Fibroblast of lung (primary cell): ENCODE measurements around the gene PDC. TPM values are rescaled to one million over a fixed set of nuclear protein-coding genes. Genes with fewer than 3 reads are reported as not detected.
A peak's percentile ranks its signal among the peaks of the same experiment; 100 is the strongest.

ENCODE experiments used
- DNase-seq, 2 donors: peaks; one replicate each; pipeline versions ENCODE4 v3.0.0 to v3.0.0-alpha.2; 2010; ENCODE audit warnings: low read depth in 2 of 2
- H2AFZ ChIP-seq: 2 replicates; pipeline ENCODE4 v1.5.1; 2012; ENCODE audit warnings: low read length, control low read depth, inconsistent platforms
- H3K27ac ChIP-seq: 2 replicates; pipeline ENCODE4 v1.5.1; 2011; ENCODE audit warnings: low read length, control low read depth; ENCODE audit not compliant: insufficient read depth
- H3K27me3 ChIP-seq: 2 replicates; pipeline ENCODE4 v1.5.1; 2011; ENCODE audit warnings: mild to moderate bottlenecking, low read length; ENCODE audit not compliant: control insufficient read depth, insufficient read depth
- H3K36me3 ChIP-seq: 2 replicates; pipeline ENCODE4 v1.5.1; 2011; ENCODE audit warnings: low read length; ENCODE audit not compliant: control insufficient read depth, insufficient read depth
- H3K4me1 ChIP-seq: 2 replicates; pipeline ENCODE4 v1.5.1; 2011; ENCODE audit warnings: low read length; ENCODE audit not compliant: control insufficient read depth, insufficient read depth; ENCODE audit errors: extremely low read depth
- H3K4me2 ChIP-seq: 2 replicates; pipeline ENCODE4 v1.5.1; 2011; ENCODE audit warnings: low read length, control low read depth; ENCODE audit not compliant: insufficient read depth; ENCODE audit errors: extremely low read depth
- H3K4me3 ChIP-seq, 4 experiments: fragments of 200-600 bp in 1 of 4; sonication (generic) in 1 of 4; replicated peaks in 1 of 4; 2 replicates each; pipeline ENCODE4 v1.5.1; 2011 to 2016; ENCODE audit warnings: low read length in 4 of 4, low read depth in 3 of 4, mild to moderate bottlenecking in 3 of 4, control low read depth in 2 of 4, inconsistent platforms in 1 of 4, mixed read lengths in 1 of 4; ENCODE audit not compliant: insufficient read depth in 1 of 4; ENCODE audit errors: control extremely low read depth in 1 of 4
- H3K79me2 ChIP-seq: 2 replicates; pipeline ENCODE4 v1.5.1; 2012; ENCODE audit warnings: mild to moderate bottlenecking, low read length, inconsistent platforms; ENCODE audit not compliant: control insufficient read depth, insufficient read depth
- H3K9ac ChIP-seq: 2 replicates; pipeline ENCODE4 v1.5.1; 2011; ENCODE audit warnings: mild to moderate bottlenecking, low read length, control low read depth; ENCODE audit not compliant: insufficient read depth
- H3K9me3 ChIP-seq: 2 replicates; pipeline ENCODE4 v1.5.1; 2012; ENCODE audit warnings: low read depth, low read length; ENCODE audit not compliant: control insufficient read depth, insufficient read depth
- H4K20me1 ChIP-seq: 2 replicates; pipeline ENCODE4 v1.5.1; 2011; ENCODE audit warnings: low read length; ENCODE audit not compliant: control insufficient read depth, insufficient read depth; ENCODE audit errors: extremely low read depth
- EZH2 ChIP-seq: IDR thresholded peaks from 2 replicates; pipeline ENCODE4 v1.5.1; 2012; ENCODE audit warnings: low read length, control low read depth, mild to moderate bottlenecking; ENCODE audit errors: missing control alignments
- polyA plus RNA-seq, 2 donors: library from polyadenylated mRNA; depleted of rRNA in 1 of 2; stranded (reverse) in 1 of 2; unstranded in 1 of 2; fragments of >200 nt; gene quantifications; 2 replicates each; pipeline ENCODE4 v1.2.1, GENCODE V29; 2011 to 2012; ENCODE audit warnings: missing spikeins in 1 of 2
- total RNA-seq: library from RNA; depleted of rRNA; stranded (reverse); fragments of >200 nt; gene quantifications from 2 replicates; pipeline ENCODE4 v1.2.1, GENCODE V29; 2014
- TF ChIP-seq, protein P1 (sequence below), 2 donors: IDR thresholded peaks in 1 of 2; conservative IDR thresholded peaks in 1 of 2; 1 replicate in 1 of 2; 2 replicates in 1 of 2; pipeline ENCODE4 v1.5.1; 2011 to 2012; ENCODE audit warnings: low read length in 2 of 2, control low read depth in 1 of 2, inconsistent platforms in 1 of 2, low read depth in 1 of 2, mild to moderate bottlenecking in 1 of 2

PDC gene
- total and polyA plus RNA-seq, 2 donors (not counting 1 experiment from before 2014, with no cell fraction given): not detected

DNA sequence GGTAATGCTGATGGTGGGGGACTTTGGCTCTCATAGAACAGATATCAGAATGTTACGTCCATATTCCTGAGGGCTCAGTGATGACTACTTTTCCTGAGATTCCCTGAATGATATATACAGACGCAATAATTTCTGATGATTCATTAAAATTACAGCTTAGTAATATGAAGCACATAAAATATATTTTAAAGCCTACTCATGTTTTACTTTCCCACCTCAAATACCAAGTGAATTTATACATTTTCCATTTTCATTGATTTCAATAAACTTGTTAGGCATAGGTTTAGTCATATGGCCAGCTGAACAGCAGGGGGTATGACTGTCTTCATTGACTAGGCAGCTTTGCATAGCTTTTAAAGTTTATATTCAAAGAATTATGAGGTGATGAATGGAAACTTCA lies 26.2 kb upstream of the PDC start:
- Histone ChIP-seq H3K4me2 (no peak overlapping the region), H3K4me3 (no peak overlapping the region), H4K20me1 (no peaks in the 10 kb centered on the region), H3K27me3 (no peaks in the 10 kb centered on the region), H3K27ac (no peak overlapping the region), H3K79me2 (no peaks in the 10 kb centered on the region), H2AFZ (no peak overlapping the region), H3K36me3 (no peaks in the 10 kb centered on the region), H3K9me3 (no peaks in the 10 kb centered on the region), H3K9ac (no peak overlapping the region), H3K4me1 (no peaks in the 10 kb centered on the region)
- DNase-seq: peak in 1 of 2 donors; percentile 26
- TF ChIP-seq EZH2: no peak
- TF ChIP-seq, protein P1, sequence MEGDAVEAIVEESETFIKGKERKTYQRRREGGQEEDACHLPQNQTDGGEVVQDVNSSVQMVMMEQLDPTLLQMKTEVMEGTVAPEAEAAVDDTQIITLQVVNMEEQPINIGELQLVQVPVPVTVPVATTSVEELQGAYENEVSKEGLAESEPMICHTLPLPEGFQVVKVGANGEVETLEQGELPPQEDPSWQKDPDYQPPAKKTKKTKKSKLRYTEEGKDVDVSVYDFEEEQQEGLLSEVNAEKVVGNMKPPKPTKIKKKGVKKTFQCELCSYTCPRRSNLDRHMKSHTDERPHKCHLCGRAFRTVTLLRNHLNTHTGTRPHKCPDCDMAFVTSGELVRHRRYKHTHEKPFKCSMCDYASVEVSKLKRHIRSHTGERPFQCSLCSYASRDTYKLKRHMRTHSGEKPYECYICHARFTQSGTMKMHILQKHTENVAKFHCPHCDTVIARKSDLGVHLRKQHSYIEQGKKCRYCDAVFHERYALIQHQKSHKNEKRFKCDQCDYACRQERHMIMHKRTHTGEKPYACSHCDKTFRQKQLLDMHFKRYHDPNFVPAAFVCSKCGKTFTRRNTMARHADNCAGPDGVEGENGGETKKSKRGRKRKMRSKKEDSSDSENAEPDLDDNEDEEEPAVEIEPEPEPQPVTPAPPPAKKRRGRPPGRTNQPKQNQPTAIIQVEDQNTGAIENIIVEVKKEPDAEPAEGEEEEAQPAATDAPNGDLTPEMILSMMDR (conservative IDR thresholded peaks at IDR 0.05 in 1 of 2, IDR thresholded peaks at IDR 0.05 in 1 of 2; ENCODE audit: low read depth in 1 of 2, low read length in 2 of 2): no peak

DNA sequence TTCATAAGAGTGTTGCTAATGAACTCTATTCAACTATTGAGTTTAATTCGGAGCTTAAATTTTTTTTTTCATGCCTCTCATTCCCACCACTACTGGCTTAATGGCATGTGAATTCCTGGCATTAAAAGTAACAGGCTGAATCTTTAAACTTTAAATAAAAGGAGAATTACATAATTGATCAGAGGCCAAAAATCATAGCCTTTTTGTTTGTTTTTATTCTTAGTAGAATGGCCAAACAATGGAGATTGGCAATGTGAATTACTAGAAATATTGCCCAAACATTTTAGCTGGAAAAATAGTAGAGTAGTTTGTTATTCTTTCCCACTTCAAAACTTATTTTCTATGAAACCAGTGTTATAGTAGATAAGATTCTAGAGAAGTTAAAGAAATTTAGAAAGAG lies 25.1 kb upstream of the PDC start:
- Histone ChIP-seq H3K4me1 (no peaks in the 10 kb centered on the region), H3K27ac (no peak overlapping the region), H2AFZ (no peak overlapping the region), H3K27me3 (no peaks in the 10 kb centered on the region), H4K20me1 (no peaks in the 10 kb centered on the region), H3K4me2 (no peak overlapping the region), H3K9ac (no peak overlapping the region), H3K79me2 (no peaks in the 10 kb centered on the region), H3K36me3 (no peaks in the 10 kb centered on the region), H3K4me3 (no peak overlapping the region), H3K9me3 (no peaks in the 10 kb centered on the region)
- DNase-seq: no peak
- TF ChIP-seq, protein P1 (conservative IDR thresholded peaks at IDR 0.05 in 1 of 2, IDR thresholded peaks at IDR 0.05 in 1 of 2; ENCODE audit: low read depth in 1 of 2, low read length in 2 of 2): no peak
- no peak for TF ChIP-seq EZH2

DNA sequence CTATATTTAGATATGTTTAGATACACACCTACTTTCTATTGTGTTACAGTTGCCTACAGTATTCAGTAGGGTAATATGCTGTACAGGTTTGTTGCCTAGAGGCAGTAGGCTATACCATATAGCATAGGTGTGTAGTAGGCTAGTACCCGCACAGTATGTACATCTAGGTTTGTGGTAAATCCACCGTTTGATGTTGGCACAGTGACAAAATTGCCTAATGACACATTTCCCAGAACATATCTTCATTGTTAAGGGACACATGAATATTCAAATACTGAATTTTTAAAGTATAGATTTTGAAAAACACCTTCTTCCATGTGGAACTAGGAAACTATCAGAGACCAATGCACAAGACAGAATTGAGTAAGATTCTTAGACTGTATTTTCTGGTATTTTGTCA lies 22.6 kb upstream of the PDC start:
- no peak for TF ChIP-seq EZH2
- TF ChIP-seq, protein P1 (conservative IDR thresholded peaks at IDR 0.05 in 1 of 2, IDR thresholded peaks at IDR 0.05 in 1 of 2; ENCODE audit: low read depth in 1 of 2, low read length in 2 of 2): no peak
- Histone ChIP-seq H3K4me1 (no peaks in the 10 kb centered on the region), H3K27ac (no peak overlapping the region), H3K9ac (no peak overlapping the region), H3K4me2 (no peak overlapping the region), H2AFZ (no peak overlapping the region), H3K9me3 (no peaks in the 10 kb centered on the region), H3K27me3 (no peaks in the 10 kb centered on the region), H3K36me3 (no peaks in the 10 kb centered on the region), H3K4me3 (no peak overlapping the region), H3K79me2 (no peaks in the 10 kb centered on the region), H4K20me1 (no peaks in the 10 kb centered on the region)
- DNase-seq: no peak
